HepG2 (cell line): ENCODE data around the gene EIF2AK2. TPM values are rescaled to one million over a fixed set of nuclear protein-coding genes. Genes with fewer than 3 reads are reported as not detected.

Source experiments
- ARNTL ChIP-seq: sonication (generic); formaldehyde crosslinking; IDR thresholded peaks from 2 replicates; pipeline ENCODE4 v1.4.0; 2020; ENCODE audit warnings: mild to moderate bottlenecking, missing genetic modification reagents
- BORCS8-MEF2B ChIP-seq: sonication (generic); formaldehyde crosslinking; IDR thresholded peaks from 2 replicates; pipeline ENCODE4 v1.8.0; 2022; ENCODE audit warnings: mild to moderate bottlenecking, missing genetic modification reagents
- FOXK1 ChIP-seq: sonication (generic); formaldehyde crosslinking; IDR thresholded peaks from 2 replicates; pipeline ENCODE4 v1.4.0; 2020; ENCODE audit warnings: low read depth, missing genetic modification reagents, borderline replicate concordance
- HOXA9 ChIP-seq: sonication (generic); formaldehyde crosslinking; IDR thresholded peaks from 2 replicates; pipeline ENCODE4 v1.8.1; 2022; ENCODE audit warnings: missing genetic modification reagents, mild to moderate bottlenecking, moderate library complexity, borderline replicate concordance
- IRF2 ChIP-seq: IDR thresholded peaks from 2 replicates; pipeline ENCODE4 v1.6.1; 2018; ENCODE audit warnings: missing genetic modification reagents, missing compliant biosample characterization
- KLF13 ChIP-seq: sonication (generic); formaldehyde crosslinking; IDR thresholded peaks from 2 replicates; pipeline ENCODE4 v1.4.0; 2020; ENCODE audit warnings: mild to moderate bottlenecking, missing genetic modification reagents
- NCOA2 ChIP-seq: sonication (generic); formaldehyde crosslinking; IDR thresholded peaks from 2 replicates; pipeline ENCODE4 v1.8.0; 2022; ENCODE audit warnings: inconsistent platforms
- NR3C1 ChIP-seq: sonication (generic); formaldehyde crosslinking; IDR thresholded peaks from 2 replicates; pipeline ENCODE4 v1.4.0; 2020; ENCODE audit warnings: missing genetic modification reagents
- RXRA ChIP-seq: sonication (generic); formaldehyde crosslinking; IDR thresholded peaks from 2 replicates; pipeline ENCODE4 v1.5.1; 2020; ENCODE audit warnings: missing genetic modification reagents
- SMC3 ChIP-seq: IDR thresholded peaks from 2 replicates; pipeline ENCODE4 v1.6.1; 2011; ENCODE audit warnings: low read length, improper control_type of control experiment
- TBX2 ChIP-seq: sonication (generic); formaldehyde crosslinking; IDR thresholded peaks from 2 replicates; pipeline ENCODE4 v1.5.0; 2020; ENCODE audit warnings: missing genetic modification reagents, mild to moderate bottlenecking, borderline replicate concordance
- TCF7 ChIP-seq: sonication (generic); IDR thresholded peaks from 2 replicates; pipeline ENCODE4 v1.6.1; 2016; ENCODE audit warnings: antibody characterized with exemption, low read depth
- ZEB1 ChIP-seq: IDR thresholded peaks from 2 replicates; pipeline ENCODE4 v1.6.1; 2012; ENCODE audit warnings: mild to moderate bottlenecking, low read depth, inconsistent platforms; ENCODE audit not compliant: insufficient replicate concordance
- ZFY ChIP-seq: sonication (generic); formaldehyde crosslinking; IDR thresholded peaks from 2 replicates; pipeline ENCODE4 v1.4.0; 2020; ENCODE audit warnings: missing genetic modification reagents
- ZNF136 ChIP-seq: sonication (generic); formaldehyde crosslinking; IDR thresholded peaks from 2 replicates; pipeline ENCODE4 v1.8.1; 2022; ENCODE audit warnings: low read depth, mild to moderate bottlenecking, moderate library complexity, missing genetic modification reagents
- ZNF230 ChIP-seq: sonication (generic); formaldehyde crosslinking; IDR thresholded peaks from 2 replicates; pipeline ENCODE4 v1.4.0; 2020; ENCODE audit warnings: mild to moderate bottlenecking, missing genetic modification reagents
- ZNF326 ChIP-seq: sonication (generic); formaldehyde crosslinking; IDR thresholded peaks from 2 replicates; pipeline ENCODE4 v1.4.0; 2020; ENCODE audit warnings: missing genetic modification reagents, borderline replicate concordance
- ZNF34 ChIP-seq: sonication (generic); formaldehyde crosslinking; IDR thresholded peaks from 2 replicates; pipeline ENCODE4 v1.4.0; 2020; ENCODE audit warnings: mild to moderate bottlenecking, missing genetic modification reagents, borderline replicate concordance
- ZNF446 ChIP-seq: sonication (generic); formaldehyde crosslinking; IDR thresholded peaks from 2 replicates; pipeline ENCODE4 v1.5.0; 2020; ENCODE audit warnings: mild to moderate bottlenecking, missing genetic modification reagents
- ZNF768 ChIP-seq: sonication (generic); formaldehyde crosslinking; IDR thresholded peaks from 2 replicates; pipeline ENCODE4 v1.4.0; 2020; ENCODE audit warnings: missing genetic modification reagents
- ZNF878 ChIP-seq: sonication (generic); formaldehyde crosslinking; IDR thresholded peaks from 2 replicates; pipeline ENCODE4 v1.8.1; 2023; ENCODE audit warnings: mild to moderate bottlenecking, missing genetic modification reagents, moderate library complexity
- polyA plus RNA-seq, 8 experiments: library from polyadenylated mRNA; depleted of rRNA in 3 of 8; stranded (reverse) in 7 of 8; unstranded in 1 of 8; fragments of >200 nt; fragmentation: Illumina TruSeq in 4 of 8; extraction: Trizol in 4 of 8; gene quantifications; 2 replicates each; pipeline versions ENCODE4 v1.2.1 to v1.2.3, GENCODE V29; 2011 to 2016; ENCODE audit warnings: low read depth in 4 of 8, missing spikeins in 1 of 8, mixed read lengths in 1 of 8; ENCODE audit not compliant: insufficient read depth in 1 of 8
- total RNA-seq, 5 experiments: library from RNA; depleted of rRNA; stranded (reverse); fragments of >200 nt; fragmentation: Illumina TruSeq; extraction: Trizol; gene quantifications; 2 replicates each; pipeline ENCODE4 v1.2.3, GENCODE V29; 2016; ENCODE audit warnings: low read depth in 1 of 5
- TF ChIP-seq, protein P1 (sequence below): sonication (generic); formaldehyde crosslinking; IDR thresholded peaks from 2 replicates; pipeline ENCODE4 v1.4.0; 2020; ENCODE audit warnings: missing genetic modification reagents, low read depth, mild to moderate bottlenecking, borderline replicate concordance
- TF ChIP-seq, protein P2 (sequence below): sonication (generic); formaldehyde crosslinking; IDR thresholded peaks from 2 replicates; pipeline ENCODE4 v1.4.0; 2020; ENCODE audit warnings: missing genetic modification reagents
- TF ChIP-seq, protein P3 (sequence below): sonication (generic); formaldehyde crosslinking; IDR thresholded peaks from 2 replicates; pipeline ENCODE4 v1.4.0; 2020; ENCODE audit warnings: low read depth, missing genetic modification reagents
- TF ChIP-seq, protein P4 (sequence below): sonication (generic); formaldehyde crosslinking; IDR thresholded peaks from 2 replicates; pipeline ENCODE4 v1.8.1; 2023; ENCODE audit warnings: mild to moderate bottlenecking, missing genetic modification reagents, borderline replicate concordance
- TF ChIP-seq, protein P5 (sequence below): sonication (generic); formaldehyde crosslinking; IDR thresholded peaks from 2 replicates; pipeline ENCODE4 v1.5.0; 2020; ENCODE audit warnings: missing genetic modification reagents

Gene EIF2AK2
- total and polyA plus RNA-seq, 2 of the 13 experiments (the other 11 are each of a cell fraction or from before 2014, with no cell fraction given) = 10.2 to 26.1 TPM

DNA sequence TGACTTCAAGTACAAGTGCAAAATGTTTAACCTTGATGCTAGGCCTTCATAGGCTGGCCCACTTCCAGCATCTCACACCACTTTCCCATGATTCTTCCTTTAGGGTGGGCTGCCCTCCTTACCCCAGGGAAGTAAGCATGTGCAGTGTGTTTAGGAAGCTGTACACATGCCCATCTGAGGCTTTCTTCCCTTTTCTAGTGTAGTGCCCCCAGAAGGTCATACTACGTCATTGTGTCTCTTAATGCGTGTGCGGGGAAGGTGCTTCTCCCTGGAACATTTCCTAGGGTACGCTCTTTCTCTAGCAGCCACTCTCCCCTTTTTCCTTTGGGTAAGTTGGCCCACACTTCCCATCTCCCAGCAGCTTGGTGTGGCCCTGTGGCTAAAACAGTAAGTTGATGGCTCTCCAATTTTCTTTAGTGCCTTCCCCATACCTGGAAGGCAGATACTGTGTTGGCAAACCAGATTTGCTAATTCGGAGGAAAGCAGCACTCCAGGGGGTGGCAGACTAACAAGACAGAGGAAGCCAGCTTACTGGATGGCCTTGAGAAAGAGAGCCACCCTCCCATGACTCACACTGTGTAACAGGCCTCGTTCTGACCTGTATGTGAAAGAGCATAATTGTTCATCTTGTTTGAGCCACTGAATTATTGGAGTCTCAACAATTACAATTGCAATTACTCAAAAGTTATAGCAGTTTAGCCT, 32.8 kb upstream of the EIF2AK2 start (continued):
- TF ChIP-seq ZNF326 (no peak), SMC3 (peak; percentile 27), ZFY (CRISPR knock-in tag) (no peak), ZNF446 (CRISPR knock-in tag) (no peak), RXRA (CRISPR knock-in tag) (0 out of 2 replicates have a peak, but pooled peaks have one; percentile 43), KLF13 (CRISPR knock-in tag) (no peak), ZNF768 (CRISPR knock-in tag) (no peak), NR3C1 (CRISPR knock-in tag) (no peak), ZNF34 (CRISPR knock-in tag) (no peak), ZNF230 (no peak), TBX2 (peak; percentile 46; the same call in 1 of the 2 replicates), FOXK1 (peak; percentile 20; the same call in 1 of the 2 replicates), ARNTL (CRISPR knock-in tag) (no peak), NCOA2 (CRISPR knock-in tag) (peak; percentile 32; the same call in 1 of the 2 replicates), ZNF136 (CRISPR knock-in tag) (no peak), TCF7 (no peak), BORCS8-MEF2B (CRISPR knock-in tag) (0 out of 2 replicates have a peak, but pooled peaks have one; percentile 36), ZEB1 (no peak), IRF2 (CRISPR knock-in tag) (no peak), HOXA9 (CRISPR knock-in tag) (no peak), ZNF878 (no peak)
- TF ChIP-seq, protein P1, sequence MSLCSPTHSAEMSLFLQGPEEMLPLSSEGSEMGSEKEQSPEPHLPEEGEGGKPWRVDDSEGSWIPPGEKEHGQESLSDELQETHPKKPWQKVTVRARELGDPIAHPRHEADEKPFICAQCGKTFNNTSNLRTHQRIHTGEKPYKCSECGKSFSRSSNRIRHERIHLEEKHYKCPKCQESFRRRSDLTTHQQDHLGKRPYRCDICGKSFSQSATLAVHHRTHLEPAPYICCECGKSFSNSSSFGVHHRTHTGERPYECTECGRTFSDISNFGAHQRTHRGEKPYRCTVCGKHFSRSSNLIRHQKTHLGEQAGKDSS (CRISPR knock-in tag) = 0 out of 2 replicates have a peak, but pooled peaks have one; percentile 17
- TF ChIP-seq, protein P2, sequence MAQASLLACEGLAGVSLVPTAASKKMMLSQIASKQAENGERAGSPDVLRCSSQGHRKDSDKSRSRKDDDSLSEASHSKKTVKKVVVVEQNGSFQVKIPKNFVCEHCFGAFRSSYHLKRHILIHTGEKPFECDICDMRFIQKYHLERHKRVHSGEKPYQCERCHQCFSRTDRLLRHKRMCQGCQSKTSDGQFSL (CRISPR knock-in tag) = no peak
- TF ChIP-seq, protein P3, sequence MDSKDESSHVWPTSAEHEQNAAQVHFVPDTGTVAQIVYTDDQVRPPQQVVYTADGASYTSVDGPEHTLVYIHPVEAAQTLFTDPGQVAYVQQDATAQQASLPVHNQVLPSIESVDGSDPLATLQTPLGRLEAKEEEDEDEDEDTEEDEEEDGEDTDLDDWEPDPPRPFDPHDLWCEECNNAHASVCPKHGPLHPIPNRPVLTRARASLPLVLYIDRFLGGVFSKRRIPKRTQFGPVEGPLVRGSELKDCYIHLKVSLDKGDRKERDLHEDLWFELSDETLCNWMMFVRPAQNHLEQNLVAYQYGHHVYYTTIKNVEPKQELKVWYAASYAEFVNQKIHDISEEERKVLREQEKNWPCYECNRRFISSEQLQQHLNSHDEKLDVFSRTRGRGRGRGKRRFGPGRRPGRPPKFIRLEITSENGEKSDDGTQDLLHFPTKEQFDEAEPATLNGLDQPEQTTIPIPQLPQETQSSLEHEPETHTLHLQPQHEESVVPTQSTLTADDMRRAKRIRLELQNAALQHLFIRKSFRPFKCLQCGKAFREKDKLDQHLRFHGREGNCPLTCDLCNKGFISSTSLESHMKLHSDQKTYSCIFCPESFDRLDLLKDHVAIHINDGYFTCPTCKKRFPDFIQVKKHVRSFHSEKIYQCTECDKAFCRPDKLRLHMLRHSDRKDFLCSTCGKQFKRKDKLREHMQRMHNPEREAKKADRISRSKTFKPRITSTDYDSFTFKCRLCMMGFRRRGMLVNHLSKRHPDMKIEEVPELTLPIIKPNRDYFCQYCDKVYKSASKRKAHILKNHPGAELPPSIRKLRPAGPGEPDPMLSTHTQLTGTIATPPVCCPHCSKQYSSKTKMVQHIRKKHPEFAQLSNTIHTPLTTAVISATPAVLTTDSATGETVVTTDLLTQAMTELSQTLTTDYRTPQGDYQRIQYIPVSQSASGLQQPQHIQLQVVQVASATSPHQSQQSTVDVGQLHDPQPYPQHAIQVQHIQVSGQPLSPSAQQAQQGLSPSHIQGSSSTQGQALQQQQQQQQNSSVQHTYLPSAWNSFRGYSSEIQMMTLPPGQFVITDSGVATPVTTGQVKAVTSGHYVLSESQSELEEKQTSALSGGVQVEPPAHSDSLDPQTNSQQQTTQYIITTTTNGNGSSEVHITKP = peak; percentile 69; the same call in 1 of the 2 replicates
- TF ChIP-seq, protein P4, sequence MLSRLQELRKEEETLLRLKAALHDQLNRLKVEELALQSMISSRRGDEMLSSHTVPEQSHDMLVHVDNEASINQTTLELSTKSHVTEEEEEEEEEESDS (CRISPR knock-in tag) = no peak
- TF ChIP-seq, protein P5, sequence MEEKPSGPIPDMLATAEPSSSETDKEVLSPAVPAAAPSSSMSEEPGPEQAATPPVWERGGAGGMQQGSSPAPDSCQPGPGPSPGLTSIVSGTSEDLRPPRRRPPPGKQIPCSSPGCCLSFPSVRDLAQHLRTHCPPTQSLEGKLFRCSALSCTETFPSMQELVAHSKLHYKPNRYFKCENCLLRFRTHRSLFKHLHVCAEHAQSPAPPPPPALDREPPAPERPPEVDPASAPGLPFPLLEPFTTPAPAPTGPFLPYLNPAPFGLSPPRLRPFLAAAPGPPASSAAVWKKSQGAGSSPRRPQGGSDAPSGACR (CRISPR knock-in tag) = no peak
